IPS-18a (cell line): ENCODE data around the gene MBOAT7.
"Not testable (repeated sequence)": the region's sequence is repeated elsewhere in the genome, so short reads cannot be mapped to it uniquely, and the experiment has no call there.

ENCODE experiments used
- H3K27ac ChIP-seq: one replicate; pipeline ENCODE4 v1.5.1; 2013; ENCODE audit warnings: low read length
- H3K27me3 ChIP-seq: one replicate; pipeline ENCODE4 v1.6.1; 2013; ENCODE audit warnings: mild to moderate bottlenecking, low read length; ENCODE audit not compliant: control insufficient read depth, insufficient read depth
- H3K36me3 ChIP-seq: one replicate; pipeline ENCODE4 v1.6.1; 2013; ENCODE audit warnings: low read depth, low read length; ENCODE audit not compliant: control insufficient read depth
- H3K4me1 ChIP-seq: one replicate; pipeline ENCODE4 v1.6.1; 2013; ENCODE audit warnings: low read depth, low read length; ENCODE audit not compliant: control insufficient read depth
- H3K4me3 ChIP-seq: one replicate; pipeline ENCODE4 v1.5.1; 2013; ENCODE audit warnings: low read length
- H3K9ac ChIP-seq: one replicate; pipeline ENCODE4 v1.6.1; 2013; ENCODE audit warnings: mild to moderate bottlenecking, low read length, moderate library complexity
- H3K9me3 ChIP-seq: one replicate; pipeline ENCODE4 v1.6.1; 2013; ENCODE audit warnings: low read depth, low read length; ENCODE audit not compliant: control insufficient read depth

MBOAT7 gene

GRCh38 chr19:54207983-54208783 is 18.8 kb upstream of the MBOAT7 start:
- H3K27me3 ChIP-seq: no peaks in the 10 kb centered on the region
- H3K9me3 ChIP-seq: no peaks in the 10 kb centered on the region
- peaks cover 5% of the 10 kb centered on the region for H3K4me1 ChIP-seq
- H3K36me3 ChIP-seq: peaks cover 52% of the 10 kb centered on the region
- H3K9ac ChIP-seq: no peak overlapping the region
- no peak overlapping the region for H3K4me3 ChIP-seq
- no peak overlapping the region for H3K27ac ChIP-seq

GRCh38 chr19:54207676-54207982 is 18.2 kb upstream of the MBOAT7 start:
- Histone ChIP-seq H3K27ac (no peak overlapping the region), H3K36me3 (peaks cover 58% of the 10 kb centered on the region), H3K4me1 (peaks cover 11% of the 10 kb centered on the region), H3K4me3 (no peak overlapping the region), H3K9ac (no peak overlapping the region), H3K9me3 (no peaks in the 10 kb centered on the region), H3K27me3 (no peaks in the 10 kb centered on the region)

DNA sequence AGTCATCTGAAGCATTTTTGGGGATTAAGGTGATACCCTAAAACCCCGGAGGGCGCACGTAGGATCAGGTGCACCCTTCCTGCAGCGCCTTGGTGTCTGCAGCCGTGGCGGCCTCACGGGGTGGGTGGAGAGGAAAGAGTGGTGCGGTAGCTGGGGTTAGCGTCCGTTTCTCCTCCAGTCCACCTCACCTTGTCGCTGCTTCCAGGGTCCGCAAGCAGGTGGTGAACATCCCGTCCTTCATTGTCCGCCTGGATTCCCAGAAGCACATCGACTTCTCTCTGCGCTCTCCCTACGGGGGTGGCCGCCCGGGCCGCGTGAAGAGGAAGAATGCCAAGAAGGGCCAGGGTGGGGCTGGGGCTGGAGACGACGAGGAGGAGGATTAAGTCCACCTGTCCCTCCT is 17.8 kb upstream of the MBOAT7 start:
- H3K27ac ChIP-seq, H3K4me3 ChIP-seq, H3K9me3 ChIP-seq, H3K27me3 ChIP-seq, H3K9ac ChIP-seq: not testable (repeated sequence)
- H3K4me1 ChIP-seq: peaks cover 15% of the 10 kb centered on the region
- H3K36me3 ChIP-seq: peaks cover 62% of the 10 kb centered on the region

GRCh38 chr19:54206831-54207177 is 17.4 kb upstream of the MBOAT7 start:
- peaks cover 19% of the 10 kb centered on the region for H3K4me1 ChIP-seq
- H3K4me3 ChIP-seq: no peak overlapping the region
- H3K27ac ChIP-seq: no peak overlapping the region
- no peaks in the 10 kb centered on the region for H3K9me3 ChIP-seq
- no peak overlapping the region for H3K9ac ChIP-seq
- H3K36me3 ChIP-seq: peaks cover 66% of the 10 kb centered on the region
- no peaks in the 10 kb centered on the region for H3K27me3 ChIP-seq

- no peak overlapping the region for H3K9ac ChIP-seq
- H3K27ac ChIP-seq: no peak overlapping the region
- H3K4me1 ChIP-seq: peaks cover 19% of the 10 kb centered on the region
- no peak overlapping the region for H3K4me3 ChIP-seq
- H3K9me3 ChIP-seq: no peaks in the 10 kb centered on the region
- H3K36me3 ChIP-seq: peaks cover 71% of the 10 kb centered on the region
- no peaks in the 10 kb centered on the region for H3K27me3 ChIP-seq
These were observed 16.9 kb upstream of the MBOAT7 start for GRCh38 chr19:54206030-54206830.

- Histone ChIP-seq H3K9me3 (no peaks in the 10 kb centered on the region), H3K9ac (peak overlapping the region; percentile 14), H3K36me3 (peaks cover 71% of the 10 kb centered on the region), H3K4me1 (peaks cover 19% of the 10 kb centered on the region), H3K27me3 (no peaks in the 10 kb centered on the region), H3K27ac (no peak overlapping the region), H3K4me3 (peak overlapping the region; percentile 5)
These were observed 15.5 kb upstream of the MBOAT7 start for GRCh38 chr19:54204767-54205468.

GRCh38 chr19:54203151-54203611 is 13.8 kb upstream of the MBOAT7 start:
- Histone ChIP-seq H3K27ac (no peak overlapping the region), H3K4me1 (peaks cover 19% of the 10 kb centered on the region), H3K9ac (peak overlapping the region; percentile 96), H3K4me3 (peak overlapping the region; percentile 77), H3K27me3 (no peaks in the 10 kb centered on the region), H3K9me3 (no peaks in the 10 kb centered on the region), H3K36me3 (peaks cover 69% of the 10 kb centered on the region)

- H3K4me1 ChIP-seq: peaks cover 19% of the 10 kb centered on the region
- peak overlapping the region; percentile 96 for H3K9ac ChIP-seq
- peaks cover 57% of the 10 kb centered on the region for H3K36me3 ChIP-seq
- H3K4me3 ChIP-seq: peak overlapping the region; percentile 77
- H3K27me3 ChIP-seq: no peaks in the 10 kb centered on the region
- no peaks in the 10 kb centered on the region for H3K9me3 ChIP-seq
- H3K27ac ChIP-seq: no peak overlapping the region
These were observed 12.6 kb upstream of the MBOAT7 start for GRCh38 chr19:54201980-54202379.

DNA sequence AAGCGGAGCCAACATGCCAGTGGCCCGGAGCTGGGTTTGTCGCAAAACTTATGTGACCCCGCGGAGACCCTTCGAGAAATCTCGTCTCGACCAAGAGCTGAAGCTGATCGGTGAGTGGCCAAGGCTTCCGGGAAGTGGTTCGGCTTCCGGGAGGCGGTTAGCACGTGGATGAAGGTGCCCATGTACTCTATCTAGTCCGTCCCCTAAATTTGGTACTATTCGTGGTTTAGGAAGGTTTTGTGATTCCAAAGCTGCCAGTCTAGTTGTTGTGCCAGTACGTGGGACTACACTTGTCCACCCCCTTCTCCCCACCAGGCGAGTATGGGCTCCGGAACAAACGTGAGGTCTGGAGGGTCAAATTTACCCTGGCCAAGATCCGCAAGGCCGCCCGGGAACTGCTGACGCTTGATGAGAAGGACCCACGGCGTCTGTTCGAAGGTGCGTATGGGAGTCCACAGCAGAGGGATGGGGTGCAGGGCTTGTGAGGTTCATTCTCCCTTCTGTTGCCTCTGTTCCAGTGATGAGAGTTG is 11.9 kb upstream of the MBOAT7 start:
- Histone ChIP-seq H3K4me3 (peak overlapping the region; percentile 77), H3K27ac (peak overlapping the region; percentile 93), H3K9ac (peak overlapping the region; percentile 96), H3K27me3 (no peaks in the 10 kb centered on the region), H3K4me1 (peaks cover 19% of the 10 kb centered on the region), H3K36me3 (peaks cover 50% of the 10 kb centered on the region), H3K9me3 (no peaks in the 10 kb centered on the region)

GRCh38 chr19:54199401-54199800 is 10.0 kb upstream of the MBOAT7 start:
- Histone ChIP-seq H3K27me3 (no peaks in the 10 kb centered on the region), H3K4me1 (peaks cover 17% of the 10 kb centered on the region), H3K4me3 (no peak overlapping the region), H3K9me3 (no peaks in the 10 kb centered on the region), H3K9ac (no peak overlapping the region), H3K36me3 (peaks cover 33% of the 10 kb centered on the region), H3K27ac (no peak overlapping the region)

GRCh38 chr19:54197121-54197520 is 7.7 kb upstream of the MBOAT7 start:
- no peaks in the 10 kb centered on the region for H3K27me3 ChIP-seq
- H3K9ac ChIP-seq: no peak overlapping the region
- H3K4me3 ChIP-seq: no peak overlapping the region
- H3K4me1 ChIP-seq: peaks cover 8% of the 10 kb centered on the region
- no peaks in the 10 kb centered on the region for H3K9me3 ChIP-seq
- H3K27ac ChIP-seq: no peak overlapping the region
- H3K36me3 ChIP-seq: peaks cover 22% of the 10 kb centered on the region
